GM12878 (cell line): ENCODE data around the gene RSPH1. TPM values are rescaled to one million over a fixed set of nuclear protein-coding genes. Genes with fewer than 3 reads are reported as not detected.

Experiments used
- CBFB ChIP-seq: IDR thresholded peaks from 2 replicates; pipeline ENCODE4 v1.6.1; 2016; ENCODE audit warnings: antibody characterized with exemption, low read depth
- CHD1 ChIP-seq: IDR thresholded peaks from 2 replicates; pipeline ENCODE4 v1.6.1; 2012; ENCODE audit warnings: low read depth, low read length, improper control_type of control experiment
- CREB1 ChIP-seq: IDR thresholded peaks from 2 replicates; pipeline ENCODE4 v1.6.1; 2012; ENCODE audit warnings: low read depth, mild to moderate bottlenecking, inconsistent platforms
- FOS ChIP-seq: IDR thresholded peaks from 3 replicates; pipeline ENCODE4 v1.6.1; 2011; ENCODE audit warnings: borderline replicate concordance; ENCODE audit not compliant: insufficient read length; ENCODE audit errors: extremely low read depth
- FOXK2 ChIP-seq: fragments of 450-650 bp; IDR thresholded peaks from 2 replicates; pipeline ENCODE4 v1.6.1; 2017; ENCODE audit warnings: mild to moderate bottlenecking, moderate library complexity
- HSF1 ChIP-seq: fragments of 150-350 bp; IDR thresholded peaks from 2 replicates; pipeline ENCODE4 v1.6.1; 2014; ENCODE audit warnings: mild to moderate bottlenecking, low read depth, low read length
- IRF4 ChIP-seq: IDR thresholded peaks from 2 replicates; pipeline ENCODE4 v1.6.1; 2011; ENCODE audit warnings: low read depth, low read length
- JUND ChIP-seq: IDR thresholded peaks from 2 replicates; pipeline ENCODE4 v1.6.1; 2012; ENCODE audit warnings: low read depth, mild to moderate bottlenecking, low read length, improper control_type of control experiment, moderate library complexity
- MTA2 ChIP-seq: fragments of 450-650 bp; IDR thresholded peaks from 2 replicates; pipeline ENCODE4 v1.6.1; 2016; ENCODE audit warnings: low read depth, mild to moderate bottlenecking, moderate library complexity
- NFYA ChIP-seq: IDR thresholded peaks from 2 replicates; pipeline ENCODE4 v1.6.1; 2011; ENCODE audit warnings: low read depth, mild to moderate bottlenecking, low read length, improper control_type of control experiment, borderline replicate concordance
- NFYB ChIP-seq: IDR thresholded peaks from 2 replicates; pipeline ENCODE4 v1.6.1; 2011; ENCODE audit warnings: low read depth, mild to moderate bottlenecking, low read length, improper control_type of control experiment, moderate library complexity; ENCODE audit not compliant: insufficient read depth
- PAX8 ChIP-seq: fragments of 450-650 bp; IDR thresholded peaks from 2 replicates; pipeline ENCODE4 v1.6.1; 2017; ENCODE audit warnings: mild to moderate bottlenecking, moderate library complexity
- PRDM15 ChIP-seq: fragments of 450-650 bp; formaldehyde crosslinking; IDR thresholded peaks from 2 replicates; pipeline ENCODE4 v1.4.0; 2020; ENCODE audit warnings: mild to moderate bottlenecking, moderate library complexity
- RB1 ChIP-seq: fragments of 450-650 bp; formaldehyde crosslinking; IDR thresholded peaks from 2 replicates; pipeline ENCODE4 v1.6.1; 2017; ENCODE audit warnings: mild to moderate bottlenecking, borderline replicate concordance
- SIX5 ChIP-seq: IDR thresholded peaks from 2 replicates; pipeline ENCODE4 v1.6.1; 2011; ENCODE audit warnings: mild to moderate bottlenecking, low read depth, low read length, moderate library complexity; ENCODE audit not compliant: severe bottlenecking
- SMAD1 ChIP-seq: fragments of 450-650 bp; IDR thresholded peaks from 2 replicates; pipeline ENCODE4 v1.6.1; 2018; ENCODE audit warnings: mild to moderate bottlenecking, low read depth; ENCODE audit not compliant: partially characterized antibody
- SMARCA5 ChIP-seq: fragments of 450-650 bp; IDR thresholded peaks from 2 replicates; pipeline ENCODE4 v1.6.1; 2017; ENCODE audit warnings: mild to moderate bottlenecking
- SMC3 ChIP-seq: IDR thresholded peaks from 2 replicates; pipeline ENCODE4 v1.6.1; 2011; ENCODE audit warnings: low read length, improper control_type of control experiment, borderline replicate concordance
- SREBF1 ChIP-seq: IDR thresholded peaks from 2 replicates; pipeline ENCODE4 v1.6.1; 2012; ENCODE audit warnings: mild to moderate bottlenecking, low read length
- TCF7 ChIP-seq: IDR thresholded peaks from 2 replicates; pipeline ENCODE4 v1.6.1; 2014; ENCODE audit warnings: antibody characterized with exemption, borderline replicate concordance
- WRNIP1 ChIP-seq: IDR thresholded peaks from 2 replicates; pipeline ENCODE4 v1.6.1; 2011; ENCODE audit warnings: low read depth, low read length, improper control_type of control experiment, borderline replicate concordance
- YBX1 ChIP-seq: fragments of 450-650 bp; IDR thresholded peaks from 2 replicates; pipeline ENCODE4 v1.6.1; 2016; ENCODE audit warnings: antibody characterized with exemption
- ZBTB33 ChIP-seq: fragments of 450-650 bp; IDR thresholded peaks from 2 replicates; pipeline ENCODE4 v1.6.1; 2017; ENCODE audit warnings: mild to moderate bottlenecking
- polyA plus RNA-seq, 11 experiments: library from polyadenylated mRNA; depleted of rRNA in 4 of 11; unstranded in 6 of 11; stranded (reverse) in 5 of 11; fragments of >200 nt; fragmentation: Nextera tagmentation in 4 of 11; fragmentation: Illumina TruSeq in 1 of 11; extraction: Ambion mirVana in 4 of 11; extraction: Trizol in 1 of 11; gene quantifications; 1 replicate in 1 of 11; 2 replicates in 10 of 11; pipeline versions ENCODE4 v1.2.1 to v1.2.3, GENCODE V29; 2011 to 2016; ENCODE audit warnings: inconsistent platforms in 2 of 11, missing spikeins in 2 of 11, low read depth in 1 of 11
- total RNA-seq, 4 experiments: library from RNA; depleted of rRNA in 3 of 4; stranded (reverse); fragments of >200 nt in 3 of 4; fragmentation: Illumina TruSeq in 1 of 4; extraction: Trizol in 1 of 4; gene quantifications; 2 replicates each; pipeline versions ENCODE4 v1.2.1 to v1.2.3, GENCODE V29; 2013 to 2021

Gene RSPH1
- total and polyA plus RNA-seq, 10 of the 15 experiments (the other 5 are each of a cell fraction or from before 2014, with no cell fraction given), result 0.11 to 1.4 (median 0.38) TPM

- TF ChIP-seq SMARCA5 (peak; percentile 89), JUND (no peak), CBFB (no peak; the same call in none of the 2 replicates), YBX1 (0 out of 2 replicates have a peak, but pooled peaks have one; percentile 41), RB1 (no peak), ZBTB33 (0 out of 2 replicates have a peak, but pooled peaks have one; percentile 37), PRDM15 (no peak), PAX8 (no peak), FOS (no peak), NFYB (no peak), CHD1 (no peak), HSF1 (no peak), CREB1 (0 out of 2 replicates have a peak, but pooled peaks have one; percentile 34), IRF4 (peak; percentile 59), FOXK2 (peak; percentile 32; the same call in 1 of the 2 replicates), MTA2 (peak; percentile 78), SREBF1 (no peak), SMC3 (0 out of 2 replicates have a peak, but pooled peaks have one; percentile 9), SMAD1 (peak; percentile 32), TCF7 (0 out of 2 replicates have a peak, but pooled peaks have one; percentile 39), NFYA (no peak), SIX5 (no peak), WRNIP1 (peak; percentile 18; the same call in 1 of the 2 replicates)
Measured at GRCh38 chr21:42439284-42440186, 56.5 kb downstream of the RSPH1 start (continued).
